Stomach smooth muscle (tissue), 2 donors: ENCODE measurements around the gene GCNT2.
"Not testable (repeated sequence)": the region's sequence is repeated elsewhere in the genome, so short reads cannot be mapped to it uniquely, and the experiment has no call there.

Source experiments
- H3K27ac ChIP-seq: one replicate; pipeline ENCODE4 v1.7.0; 2013; ENCODE audit warnings: mild to moderate bottlenecking, low read length, inconsistent platforms
- H3K27me3 ChIP-seq, 2 donors: one replicate each; pipeline ENCODE4 v1.7.0; 2013; ENCODE audit warnings: low read length in 2 of 2; ENCODE audit not compliant: insufficient read depth in 2 of 2, control insufficient read depth in 1 of 2
- H3K36me3 ChIP-seq, 2 donors: one replicate each; pipeline ENCODE4 v1.7.0; 2013; ENCODE audit warnings: low read length in 2 of 2; ENCODE audit not compliant: control insufficient read depth in 2 of 2, insufficient read depth in 2 of 2
- H3K4me1 ChIP-seq: one replicate; pipeline ENCODE4 v1.7.0; 2013; ENCODE audit warnings: low read length; ENCODE audit not compliant: control insufficient read depth, insufficient read depth
- H3K4me3 ChIP-seq, 2 donors: one replicate each; pipeline ENCODE4 v1.7.0; 2013; ENCODE audit warnings: low read length in 2 of 2
- H3K9ac ChIP-seq, 2 donors: one replicate each; pipeline ENCODE4 v1.7.0; 2013; ENCODE audit warnings: low read length in 2 of 2, mild to moderate bottlenecking in 1 of 2
- H3K9me3 ChIP-seq, 2 donors: one replicate each; pipeline ENCODE4 v1.7.0; 2013; ENCODE audit warnings: low read length in 2 of 2; ENCODE audit not compliant: control insufficient read depth in 2 of 2
- donor health status: healthy.
- donor health status: Pancreatic carcinoma.

The GCNT2 gene

DNA sequence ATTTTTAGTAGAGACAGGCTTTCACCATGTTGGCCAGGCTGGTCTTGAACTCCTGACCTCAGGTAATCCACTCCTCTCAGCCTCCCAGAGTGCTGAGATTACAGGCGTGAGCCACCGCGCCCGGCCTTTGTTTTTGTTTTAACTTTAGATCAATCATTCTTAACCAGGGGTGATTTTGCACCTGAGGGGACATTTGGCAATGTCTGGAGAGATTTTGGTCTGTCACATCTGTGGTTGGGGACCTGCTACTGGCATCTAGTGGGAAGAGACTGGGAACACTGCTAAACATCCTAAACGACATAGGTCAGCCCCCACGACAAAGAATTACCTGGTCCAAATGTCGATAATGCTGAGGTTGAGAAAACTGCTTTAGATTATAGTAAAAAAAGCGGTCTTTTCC is 91.0 kb downstream of the GCNT2 start:
- Histone ChIP-seq H3K9ac (no peak overlapping the region), H3K36me3 (no peaks in the 10 kb centered on the region), H3K9me3 (no peaks in the 10 kb centered on the region), H3K4me1 (peaks cover 50% of the 10 kb centered on the region), H3K27me3 (no peaks in the 10 kb centered on the region), H3K27ac (peak overlapping the region; percentile 46), H3K4me3 (no peak overlapping the region)

- Histone ChIP-seq H3K9ac (peak overlapping the region in 1 of 2 donors; percentile 34), H3K4me3 (no peak overlapping the region), H3K36me3 (no peaks in the 10 kb centered on the region), H3K9me3 (no peaks in the 10 kb centered on the region), H3K4me1 (peaks cover 48% of the 10 kb centered on the region), H3K27me3 (no peaks in the 10 kb centered on the region), H3K27ac (peak overlapping the region; percentile 77)
These were observed 91.9 kb downstream of the GCNT2 start for GRCh38 chr6:10613077-10613476.

- peaks cover 42% of the 10 kb centered on the region for H3K4me1 ChIP-seq
- peak overlapping the region in 1 of 2 donors; percentile 27 for H3K4me3 ChIP-seq
- H3K27ac ChIP-seq, result peak overlapping the region; percentile 77
- H3K9me3 ChIP-seq, result no peaks in the 10 kb centered on the region
- H3K27me3 ChIP-seq, result no peaks in the 10 kb centered on the region
- peak overlapping the region in 1 of 2 donors; percentile 34 for H3K9ac ChIP-seq
- H3K36me3 ChIP-seq, result no peaks in the 10 kb centered on the region
These were observed 92.6 kb downstream of the GCNT2 start for GRCh38 chr6:10613723-10614122.

- H3K4me1 ChIP-seq, result peaks cover 27% of the 10 kb centered on the region
- no peaks in the 10 kb centered on the region for H3K36me3 ChIP-seq
- H3K9me3 ChIP-seq, result no peaks in the 10 kb centered on the region
- H3K9ac ChIP-seq, result no peak overlapping the region
- H3K27me3 ChIP-seq, result no peaks in the 10 kb centered on the region
- no peak overlapping the region for H3K4me3 ChIP-seq
- H3K27ac ChIP-seq, result peak overlapping the region; percentile 62
These were observed 94.5 kb downstream of the GCNT2 start for GRCh38 chr6:10615675-10616074.

DNA sequence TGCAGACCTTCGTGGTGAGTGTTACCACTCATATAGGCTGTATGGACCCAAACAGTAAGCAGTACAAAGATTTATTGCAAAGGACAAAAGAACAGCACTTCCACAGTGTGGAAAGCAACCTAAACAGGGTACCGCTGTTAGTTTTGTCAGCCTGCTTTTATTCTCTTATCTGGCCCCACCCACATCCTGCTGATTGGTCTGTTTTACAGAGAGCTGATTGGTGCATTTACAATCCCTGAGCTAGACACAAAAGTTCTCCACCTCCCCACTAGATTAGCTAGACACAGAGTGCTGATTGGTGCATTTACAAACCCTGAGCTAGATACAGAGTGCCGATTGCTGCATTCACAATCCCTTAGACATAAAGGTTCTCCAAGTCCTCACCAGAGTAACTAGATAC is 95.1 kb downstream of the GCNT2 start:
- not testable (repeated sequence) for H3K9ac ChIP-seq, H3K9me3 ChIP-seq, H3K27me3 ChIP-seq, H3K36me3 ChIP-seq
- Histone ChIP-seq H3K4me3 (peak overlapping the region in 1 of 2 donors; percentile 29), H3K4me1 (peaks cover 28% of the 10 kb centered on the region), H3K27ac (peak overlapping the region; percentile 62)

DNA sequence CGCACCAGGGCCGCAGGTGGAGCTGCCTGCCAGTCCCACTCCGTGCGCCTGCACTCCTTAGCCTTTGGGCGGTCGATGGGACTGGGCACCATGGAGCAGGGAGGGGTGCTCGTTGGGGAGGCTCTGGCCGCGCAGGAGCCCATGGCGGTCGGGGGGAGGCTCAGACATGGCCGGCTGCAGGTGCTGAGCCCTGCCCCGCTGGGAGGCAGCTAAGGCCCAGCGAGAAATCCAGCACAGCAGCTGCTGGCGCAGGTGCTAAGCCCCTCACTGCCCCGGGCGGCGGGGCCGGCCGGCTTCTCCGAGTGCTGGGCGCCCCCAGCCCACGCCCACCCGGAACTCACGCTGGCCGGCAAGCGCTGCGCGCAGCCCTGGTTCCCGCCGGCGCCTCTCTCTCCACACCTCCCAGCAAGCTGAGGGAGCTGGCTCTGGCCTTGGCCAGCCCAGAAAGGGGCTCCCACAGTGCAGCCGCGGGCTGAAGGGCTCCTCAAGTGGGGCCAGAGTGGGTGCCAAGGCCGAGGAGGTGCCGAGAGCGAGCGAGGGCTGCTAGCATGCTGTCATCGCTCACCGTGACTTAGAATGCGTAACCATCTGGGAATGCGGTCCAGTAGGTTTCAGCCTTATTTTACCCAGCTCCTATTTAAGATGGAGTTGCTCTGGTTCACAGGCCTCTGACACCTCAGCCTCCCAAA is 96.0 kb downstream of the GCNT2 start:
- Histone ChIP-seq H3K36me3 (peaks cover 0 to 3% of the 10 kb centered on the region in 2 donors), H3K4me1 (peaks cover 37% of the 10 kb centered on the region), H3K27ac (no peak overlapping the region), H3K9me3 (no peaks in the 10 kb centered on the region), H3K9ac (no peak overlapping the region), H3K27me3 (no peaks in the 10 kb centered on the region), H3K4me3 (no peak overlapping the region)

DNA sequence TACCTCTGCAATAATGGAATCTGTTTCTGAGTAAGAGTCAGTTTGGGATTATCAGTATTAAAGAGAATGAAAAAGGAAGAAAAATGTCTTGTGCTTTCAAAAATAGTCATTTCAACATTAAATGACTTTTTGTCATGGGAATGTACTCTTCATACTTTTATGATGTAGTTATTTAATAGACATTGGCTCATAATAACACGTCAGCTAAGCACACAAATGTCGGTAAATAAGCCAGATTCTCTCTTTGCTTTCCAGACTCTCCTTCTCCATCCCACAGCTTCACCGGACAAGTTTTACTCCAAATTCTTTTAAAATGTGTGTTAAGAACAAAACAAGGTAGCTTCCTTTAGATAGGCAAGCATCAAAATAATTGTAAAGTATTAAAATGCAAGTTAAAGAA is 97.3 kb downstream of the GCNT2 start:
- Histone ChIP-seq H3K4me1 (peaks cover 36% of the 10 kb centered on the region), H3K9ac (peak overlapping the region in 1 of 2 donors; percentile 9), H3K27ac (no peak overlapping the region), H3K4me3 (peak overlapping the region in 1 of 2 donors; percentile 35), H3K36me3 (peaks cover 0 to 4% of the 10 kb centered on the region in 2 donors), H3K9me3 (no peaks in the 10 kb centered on the region), H3K27me3 (no peaks in the 10 kb centered on the region)

GRCh38 chr6:10621213-10621612 is 100.1 kb downstream of the GCNT2 start:
- Histone ChIP-seq H3K27me3 (no peaks in the 10 kb centered on the region), H3K9ac (no peak overlapping the region), H3K9me3 (no peaks in the 10 kb centered on the region), H3K27ac (no peak overlapping the region), H3K4me3 (no peak overlapping the region), H3K4me1 (peaks cover 13% of the 10 kb centered on the region), H3K36me3 (peaks cover 3 to 10% of the 10 kb centered on the region in 2 donors)

- Histone ChIP-seq H3K36me3 (peaks cover 3 to 10% of the 10 kb centered on the region in 2 donors), H3K9ac (no peak overlapping the region), H3K27me3 (no peaks in the 10 kb centered on the region), H3K9me3 (no peaks in the 10 kb centered on the region), H3K27ac (peak overlapping the region; percentile 18), H3K4me1 (peaks cover 14% of the 10 kb centered on the region), H3K4me3 (no peak overlapping the region)
These were observed 100.7 kb downstream of the GCNT2 start for GRCh38 chr6:10621847-10622246.

DNA sequence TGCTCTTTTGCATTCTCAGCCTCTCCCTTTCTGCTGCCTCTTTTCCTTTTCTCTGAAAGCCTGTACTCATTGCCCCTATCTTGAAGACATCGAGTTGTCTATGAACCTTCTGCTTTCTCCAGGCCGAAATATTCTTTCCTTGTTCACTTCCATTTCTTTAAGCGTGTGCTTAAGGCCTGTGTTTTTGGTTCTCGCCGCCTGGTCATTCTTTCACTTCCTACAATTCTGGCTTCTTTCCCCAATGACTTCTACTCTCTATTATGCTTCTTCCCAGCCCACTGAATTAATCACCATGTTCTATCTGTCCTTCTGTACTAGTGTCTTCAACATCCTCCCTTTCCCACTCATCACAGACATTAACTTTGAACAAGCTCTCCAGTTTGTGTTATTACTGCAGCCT is 103.7 kb downstream of the GCNT2 start:
- H3K9ac ChIP-seq, result no peak overlapping the region
- peaks cover 16% of the 10 kb centered on the region for H3K4me1 ChIP-seq
- no peaks in the 10 kb centered on the region for H3K9me3 ChIP-seq
- H3K27ac ChIP-seq, result no peak overlapping the region
- H3K36me3 ChIP-seq, result peaks cover 3 to 12% of the 10 kb centered on the region in 2 donors
- H3K27me3 ChIP-seq, result no peaks in the 10 kb centered on the region
- H3K4me3 ChIP-seq, result no peak overlapping the region

DNA sequence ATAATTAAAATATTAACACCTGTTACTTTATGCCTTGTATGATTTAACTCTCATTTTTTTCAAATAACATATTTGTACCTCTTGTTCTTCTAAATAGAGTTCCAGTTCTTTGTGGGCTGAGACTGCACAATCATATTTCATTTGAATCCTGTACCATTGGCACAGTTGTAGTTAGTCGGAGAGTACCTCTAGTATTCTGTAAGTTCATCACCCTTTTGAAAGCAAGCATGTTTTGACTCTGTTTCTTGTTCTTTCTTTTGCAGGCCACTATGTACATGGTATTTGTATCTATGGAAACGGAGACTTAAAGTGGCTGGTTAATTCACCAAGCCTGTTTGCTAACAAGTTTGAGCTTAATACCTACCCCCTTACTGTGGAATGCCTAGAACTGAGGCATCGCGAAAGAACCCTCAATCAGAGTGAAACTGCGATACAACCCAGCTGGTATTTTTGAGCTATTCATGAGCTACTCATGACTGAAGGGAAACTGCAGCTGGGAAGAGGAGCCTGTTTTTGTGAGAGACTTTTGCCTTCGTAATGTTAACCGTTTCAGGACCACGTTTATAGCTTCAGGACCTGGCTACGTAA is 105.1 kb downstream of the GCNT2 start:
- Histone ChIP-seq H3K4me3 (peak overlapping the region in 1 of 2 donors; percentile 16), H3K9ac (peak overlapping the region; percentile 13 to 60), H3K4me1 (peaks cover 14% of the 10 kb centered on the region), H3K27me3 (no peaks in the 10 kb centered on the region), H3K36me3 (peaks cover 3 to 12% of the 10 kb centered on the region in 2 donors), H3K9me3 (no peaks in the 10 kb centered on the region), H3K27ac (no peak overlapping the region)
